SK-N-SH (cell line): ENCODE data around the gene SNTG2.

Experiments
- CTCF ChIP-seq: fragments of 200-600 bp; sonication (generic); IDR thresholded peaks from 2 replicates; pipeline ENCODE4 v1.6.1; 2017; ENCODE audit warnings: antibody characterized with exemption, mild to moderate bottlenecking, moderate library complexity
- EP300 ChIP-seq, 2 experiments: IDR thresholded peaks; 2 replicates each; pipeline versions ENCODE4 v1.4.0 to v1.6.1; 2012; ENCODE audit warnings: borderline replicate concordance in 1 of 2, low read depth in 1 of 2, low read length in 1 of 2
- MXI1 ChIP-seq: IDR thresholded peaks from 2 replicates; pipeline ENCODE4 v1.6.1; 2012; ENCODE audit warnings: mild to moderate bottlenecking, low read depth, low read length, improper control_type of control experiment
- RAD21 ChIP-seq: IDR thresholded peaks from 2 replicates; pipeline ENCODE4 v1.6.1; 2012; ENCODE audit warnings: mild to moderate bottlenecking, low read length
- RCOR1 ChIP-seq: fragments of 150-350 bp; IDR thresholded peaks from 2 replicates; pipeline ENCODE4 v1.6.1; 2017; ENCODE audit warnings: antibody characterized with exemption, low read length
- SIN3A ChIP-seq: IDR thresholded peaks from 2 replicates; pipeline ENCODE4 v1.6.1; 2012; ENCODE audit warnings: low read depth, mild to moderate bottlenecking, low read length, moderate library complexity, borderline replicate concordance
- TAF1 ChIP-seq: IDR thresholded peaks from 2 replicates; pipeline ENCODE4 v1.6.1; 2012; ENCODE audit warnings: low read depth, mild to moderate bottlenecking, low read length, moderate library complexity, borderline replicate concordance

GRCh38 chr2:943821-944220, 6.8 kb upstream of the SNTG2 start:
- TF ChIP-seq RCOR1 = no peak
- TF ChIP-seq TAF1 = no peak
- no peak for TF ChIP-seq CTCF
- TF ChIP-seq RAD21 = no peak
- TF ChIP-seq EP300 (IDR thresholded peaks at IDR 0.05; ENCODE audit: borderline replicate concordance in 1 of 2, low read depth in 1 of 2, low read length in 1 of 2) = no peak
- TF ChIP-seq SIN3A = no peak
- no peak for TF ChIP-seq MXI1
